Prostate gland (tissue), 2 donors: ENCODE measurements around the gene AKAP9.

Experiments used
- POLR2A ChIP-seq: fragments of 450-650 bp; IDR thresholded peaks from one replicate; pipeline ENCODE4 v1.6.1; 2016; ENCODE audit warnings: antibody characterized with exemption, mild to moderate bottlenecking
- TF ChIP-seq, protein P1 (sequence below), 4 experiments: fragments of 200-600 bp in 2 of 4; fragments of 450-650 bp in 2 of 4; sonication (generic) in 2 of 4; IDR thresholded peaks; 1 replicate in 3 of 4; 2 replicates in 1 of 4; pipeline ENCODE4 v1.5.1; 2016 to 2019; ENCODE audit warnings: antibody characterized with exemption in 4 of 4, mild to moderate bottlenecking in 2 of 4, moderate library complexity in 2 of 4

DNA sequence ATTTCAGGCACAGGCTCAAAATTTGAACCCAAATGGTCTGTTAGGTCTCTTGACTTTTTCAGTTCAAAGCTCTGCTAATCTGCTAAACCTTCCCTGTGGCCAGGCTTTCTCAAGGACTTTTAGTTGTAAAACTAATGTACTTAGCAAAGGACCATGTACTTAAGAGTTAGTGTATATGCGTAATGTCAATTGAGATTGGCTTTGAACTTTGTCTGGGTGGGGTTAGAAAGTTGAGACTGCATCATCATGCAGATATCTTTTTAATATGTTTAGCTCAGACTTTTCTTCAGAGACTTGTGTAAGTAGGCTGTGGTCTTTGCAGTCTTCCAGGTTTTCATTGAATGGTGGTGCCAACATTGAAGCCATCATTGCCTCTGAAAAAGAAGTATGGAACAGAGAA, 159.9 kb downstream of the AKAP9 start:
- TF ChIP-seq, protein P1, sequence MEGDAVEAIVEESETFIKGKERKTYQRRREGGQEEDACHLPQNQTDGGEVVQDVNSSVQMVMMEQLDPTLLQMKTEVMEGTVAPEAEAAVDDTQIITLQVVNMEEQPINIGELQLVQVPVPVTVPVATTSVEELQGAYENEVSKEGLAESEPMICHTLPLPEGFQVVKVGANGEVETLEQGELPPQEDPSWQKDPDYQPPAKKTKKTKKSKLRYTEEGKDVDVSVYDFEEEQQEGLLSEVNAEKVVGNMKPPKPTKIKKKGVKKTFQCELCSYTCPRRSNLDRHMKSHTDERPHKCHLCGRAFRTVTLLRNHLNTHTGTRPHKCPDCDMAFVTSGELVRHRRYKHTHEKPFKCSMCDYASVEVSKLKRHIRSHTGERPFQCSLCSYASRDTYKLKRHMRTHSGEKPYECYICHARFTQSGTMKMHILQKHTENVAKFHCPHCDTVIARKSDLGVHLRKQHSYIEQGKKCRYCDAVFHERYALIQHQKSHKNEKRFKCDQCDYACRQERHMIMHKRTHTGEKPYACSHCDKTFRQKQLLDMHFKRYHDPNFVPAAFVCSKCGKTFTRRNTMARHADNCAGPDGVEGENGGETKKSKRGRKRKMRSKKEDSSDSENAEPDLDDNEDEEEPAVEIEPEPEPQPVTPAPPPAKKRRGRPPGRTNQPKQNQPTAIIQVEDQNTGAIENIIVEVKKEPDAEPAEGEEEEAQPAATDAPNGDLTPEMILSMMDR (IDR thresholded peaks at IDR 0.05): no peak
- no peak for TF ChIP-seq POLR2A
